KMS-11 (cell line): ENCODE measurements around the gene ELMO1.

Experiments
- H2AFZ ChIP-seq: fragments of 200-600 bp; sonication (generic); 2 replicates; pipeline ENCODE4 v1.6.1; 2016; ENCODE audit warnings: antibody characterized with exemption, mixed run types, low read depth
- H3K27ac ChIP-seq: fragments of 200-600 bp; sonication (generic); 2 replicates; pipeline ENCODE4 v1.6.1; 2016; ENCODE audit warnings: mild to moderate bottlenecking, mixed run types
- H3K27me3 ChIP-seq: fragments of 200-600 bp; sonication (generic); 2 replicates; pipeline ENCODE4 v1.6.1; 2017; ENCODE audit warnings: mild to moderate bottlenecking, low read depth, mixed run types, moderate library complexity; ENCODE audit not compliant: insufficient read depth
- H3K36me3 ChIP-seq: fragments of 200-600 bp; sonication (generic); 2 replicates; pipeline ENCODE4 v1.6.1; 2017; ENCODE audit warnings: mild to moderate bottlenecking, mixed run types; ENCODE audit not compliant: insufficient read depth
- H3K4me1 ChIP-seq: fragments of 200-600 bp; sonication (generic); 2 replicates; pipeline ENCODE4 v1.6.1; 2016; ENCODE audit warnings: mild to moderate bottlenecking, low read depth, mixed run types; ENCODE audit not compliant: poor library complexity, severe bottlenecking
- H3K4me2 ChIP-seq: fragments of 200-600 bp; sonication (generic); 2 replicates; pipeline ENCODE4 v1.7.0; 2016; ENCODE audit warnings: mild to moderate bottlenecking, mixed run types
- H3K4me3 ChIP-seq: fragments of 200-600 bp; sonication (generic); IDR thresholded peaks from 2 replicates; pipeline ENCODE4 v1.6.1; 2017; ENCODE audit warnings: low read depth, low read length, mixed read lengths; ENCODE audit not compliant: insufficient read depth
- H3K79me2 ChIP-seq: fragments of 200-600 bp; sonication (generic); 2 replicates; pipeline ENCODE4 v1.6.1; 2016; ENCODE audit warnings: low read depth, mixed run types; ENCODE audit not compliant: insufficient read depth
- H3K9ac ChIP-seq: fragments of 200-600 bp; sonication (generic); 2 replicates; pipeline ENCODE4 v1.6.1; 2016; ENCODE audit warnings: mild to moderate bottlenecking, mixed run types
- H4K20me1 ChIP-seq: fragments of 200-600 bp; sonication (generic); 2 replicates; pipeline ENCODE4 v1.6.1; 2016; ENCODE audit warnings: mild to moderate bottlenecking, mixed run types; ENCODE audit not compliant: insufficient read depth
- CTCF ChIP-seq: fragments of 200-600 bp; sonication (generic); conservative IDR thresholded peaks from 2 replicates; pipeline ENCODE4 v1.6.1; 2017; ENCODE audit warnings: low read depth, mild to moderate bottlenecking, antibody characterized with exemption, low read length, moderate library complexity, mixed read lengths

The ELMO1 gene

GRCh38 chr7:36860681-36861080, 588.0 kb downstream of the ELMO1 start:
- no peak overlapping the region for H3K9ac ChIP-seq
- no peaks in the 10 kb centered on the region for H3K4me1 ChIP-seq
- H2AFZ ChIP-seq = no peak overlapping the region
- H3K4me2 ChIP-seq = no peak overlapping the region
- peaks cover 5% of the 10 kb centered on the region; the same call in 1 of the 2 replicates for H3K36me3 ChIP-seq
- no peak overlapping the region for H3K27ac ChIP-seq
- no peaks in the 10 kb centered on the region for H4K20me1 ChIP-seq
- TF ChIP-seq CTCF = no peak
- no peaks in the 10 kb centered on the region for H3K27me3 ChIP-seq
- no peak overlapping the region for H3K4me3 ChIP-seq
- no peaks in the 10 kb centered on the region for H3K79me2 ChIP-seq

DNA sequence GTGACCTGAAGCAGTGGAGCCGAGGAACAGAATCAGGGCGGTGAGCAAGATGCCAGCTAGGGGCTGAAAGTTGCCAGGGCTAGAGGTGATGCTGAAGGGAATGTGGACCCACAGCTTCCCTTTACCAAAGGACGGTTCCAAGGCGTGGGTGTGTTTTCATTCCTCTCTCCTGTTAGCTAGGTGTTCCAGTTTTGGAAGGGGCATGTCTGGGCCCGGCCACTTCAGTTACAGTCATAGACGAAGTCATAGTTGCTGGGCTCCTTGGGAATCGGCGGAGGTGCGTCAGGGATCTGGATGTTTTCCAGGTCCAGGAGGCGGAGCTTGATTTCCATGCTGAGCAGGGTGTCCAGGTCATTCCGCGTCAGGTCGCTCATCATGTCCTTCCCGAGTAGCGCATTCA, 593.3 kb downstream of the ELMO1 start:
- no peak overlapping the region for H3K4me2 ChIP-seq
- no peak overlapping the region for H3K27ac ChIP-seq
- H3K27me3 ChIP-seq = no peaks in the 10 kb centered on the region
- no peak overlapping the region for H3K4me3 ChIP-seq
- H2AFZ ChIP-seq = no peak overlapping the region
- H4K20me1 ChIP-seq = no peaks in the 10 kb centered on the region
- peaks cover 5% of the 10 kb centered on the region; the same call in 1 of the 2 replicates for H3K36me3 ChIP-seq
- H3K79me2 ChIP-seq = no peaks in the 10 kb centered on the region
- TF ChIP-seq CTCF = no peak
- no peaks in the 10 kb centered on the region for H3K4me1 ChIP-seq
- no peak overlapping the region for H3K9ac ChIP-seq

GRCh38 chr7:36854652-36855051, 594.0 kb downstream of the ELMO1 start:
- Histone ChIP-seq H3K36me3 (peaks cover 5% of the 10 kb centered on the region; the same call in 1 of the 2 replicates), H3K9ac (no peak overlapping the region), H3K4me2 (no peak overlapping the region), H3K4me1 (no peaks in the 10 kb centered on the region), H3K27ac (no peak overlapping the region), H3K27me3 (no peaks in the 10 kb centered on the region), H3K79me2 (no peaks in the 10 kb centered on the region), H4K20me1 (no peaks in the 10 kb centered on the region), H3K4me3 (no peak overlapping the region), H2AFZ (no peak overlapping the region)
- no peak for TF ChIP-seq CTCF

DNA sequence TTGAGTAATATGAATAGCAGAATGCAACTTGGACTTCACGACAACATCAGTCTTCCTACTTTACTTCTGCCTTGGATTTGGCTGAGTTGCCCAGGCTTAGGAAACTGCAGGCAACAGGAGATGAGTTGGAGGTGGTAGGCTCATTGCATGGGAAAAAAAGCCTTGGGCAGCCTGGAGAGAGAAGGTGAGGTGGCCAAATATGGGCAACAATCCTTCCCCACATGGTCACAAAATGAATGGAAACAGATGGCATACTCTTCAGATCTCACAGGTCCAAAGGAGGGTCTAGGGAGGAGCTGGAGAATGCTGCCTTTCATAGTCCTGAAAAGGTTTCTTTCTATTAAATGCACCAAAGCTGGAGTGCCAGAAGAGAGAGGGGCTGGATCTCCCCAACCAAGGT, 595.7 kb downstream of the ELMO1 start:
- no peak overlapping the region for H3K9ac ChIP-seq
- H3K36me3 ChIP-seq = no peaks in the 10 kb centered on the region; the same call in 1 of the 2 replicates
- H3K27ac ChIP-seq = no peak overlapping the region
- no peak overlapping the region for H2AFZ ChIP-seq
- no peak overlapping the region for H3K4me3 ChIP-seq
- no peaks in the 10 kb centered on the region for H3K79me2 ChIP-seq
- no peaks in the 10 kb centered on the region for H3K27me3 ChIP-seq
- no peaks in the 10 kb centered on the region for H4K20me1 ChIP-seq
- TF ChIP-seq CTCF = no peak
- no peak overlapping the region for H3K4me2 ChIP-seq
- no peaks in the 10 kb centered on the region for H3K4me1 ChIP-seq
